ENCODE data around the gene RNF150.
"Not testable (repeated sequence)": the region's sequence is repeated elsewhere in the genome, so short reads cannot be mapped to it uniquely, and the experiment has no call there.

Gene RNF150

GRCh38 chr4:140813804-140814203 lies 319.5 kb downstream of the RNF150 start:
- DNase-seq (ENCODE audit: low read depth): no peak

- no peak for DNase-seq (ENCODE audit: low read depth)
These were observed 320.4 kb downstream of the RNF150 start for GRCh38 chr4:140812916-140813315.

GRCh38 chr4:140811429-140811828 lies 321.8 kb downstream of the RNF150 start:
- no peak for DNase-seq (ENCODE audit: low read depth)

- DNase-seq (ENCODE audit: low read depth): not testable (repeated sequence)
These were observed 322.6 kb downstream of the RNF150 start for GRCh38 chr4:140810591-140811169.

Data from non-pigmented ciliary epithelial cell (primary cell).